Hypothalamus (tissue), 51 donors: ENCODE data around the gene OPCML.

ENCODE experiments used
- DNase-seq, 51 donors: peaks; one replicate each; lab custom pipeline; 2025; lab: John Stamatoyannopoulos, UW

OPCML gene

DNA sequence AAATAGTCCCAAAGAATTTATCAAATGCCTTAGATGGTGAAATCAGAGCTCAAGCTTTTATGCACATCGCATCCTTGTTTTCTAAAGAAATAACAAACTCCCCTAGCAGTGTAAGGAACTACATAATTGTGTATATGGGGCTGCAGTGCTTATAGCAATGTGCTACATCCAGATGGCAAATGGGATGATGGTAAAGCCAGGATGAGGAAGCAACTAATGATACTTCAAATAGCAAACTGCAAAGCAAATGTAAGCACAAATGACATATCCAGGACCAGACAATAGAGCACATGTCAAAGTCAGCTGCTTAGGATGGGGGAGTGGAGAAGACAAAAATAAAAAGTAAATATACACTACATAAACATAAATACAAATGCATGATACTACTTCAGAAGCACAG is 425.9 kb downstream of the OPCML start:
- DNase-seq: no peak

GRCh38 chr11:133104009-133104744 is 428.1 kb downstream of the OPCML start:
- no peak for DNase-seq

DNA sequence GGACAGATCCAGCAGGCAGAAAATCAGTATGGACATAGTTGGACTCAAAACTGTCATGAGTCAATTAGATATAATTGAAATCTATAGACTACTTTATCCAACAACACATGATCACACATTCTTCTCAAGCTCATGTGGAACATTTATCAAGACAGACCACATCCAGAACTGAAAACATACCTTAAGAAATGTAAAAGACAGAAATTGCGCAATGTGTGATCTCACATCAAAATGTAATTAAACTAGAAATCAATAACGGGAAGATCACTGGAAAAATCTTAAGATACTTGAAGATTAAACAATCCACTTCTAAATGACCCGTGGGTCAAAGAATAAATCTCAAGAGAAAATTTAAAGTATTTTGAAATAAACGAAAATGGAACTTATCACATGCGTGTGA is 435.3 kb downstream of the OPCML start:
- no peak for DNase-seq

DNA sequence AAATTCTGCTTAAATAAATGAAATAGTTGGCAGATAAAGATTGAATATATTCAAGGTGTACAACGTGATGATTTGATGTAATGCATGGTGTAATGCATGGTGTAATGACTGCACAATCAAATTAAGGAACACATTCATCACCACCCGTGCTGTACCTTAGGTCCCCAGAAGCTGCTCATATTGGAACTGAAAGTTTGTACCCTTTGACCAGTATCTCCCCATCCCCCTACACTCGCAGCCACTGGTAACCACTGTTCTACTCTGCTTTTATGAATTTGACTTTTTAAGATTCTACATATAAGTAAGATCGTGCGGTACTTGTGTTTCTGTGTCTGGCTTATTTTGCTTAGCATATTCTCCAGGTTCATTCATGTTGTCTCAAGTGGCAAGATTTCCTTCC is 445.8 kb downstream of the OPCML start:
- DNase-seq: no peak

GRCh38 chr11:133082841-133083488 is 449.3 kb downstream of the OPCML start:
- DNase-seq: peak in 48 of 51 donors; percentile 6 to 86 (median 50)

GRCh38 chr11:133082453-133082781 is 449.9 kb downstream of the OPCML start:
- DNase-seq: peak in 6 of 51 donors; percentile 5 to 40 (median 23)

GRCh38 chr11:133081730-133082452 is 450.4 kb downstream of the OPCML start:
- DNase-seq: no peak

- DNase-seq: no peak
These were observed 451.3 kb downstream of the OPCML start for GRCh38 chr11:133081020-133081419.

DNA sequence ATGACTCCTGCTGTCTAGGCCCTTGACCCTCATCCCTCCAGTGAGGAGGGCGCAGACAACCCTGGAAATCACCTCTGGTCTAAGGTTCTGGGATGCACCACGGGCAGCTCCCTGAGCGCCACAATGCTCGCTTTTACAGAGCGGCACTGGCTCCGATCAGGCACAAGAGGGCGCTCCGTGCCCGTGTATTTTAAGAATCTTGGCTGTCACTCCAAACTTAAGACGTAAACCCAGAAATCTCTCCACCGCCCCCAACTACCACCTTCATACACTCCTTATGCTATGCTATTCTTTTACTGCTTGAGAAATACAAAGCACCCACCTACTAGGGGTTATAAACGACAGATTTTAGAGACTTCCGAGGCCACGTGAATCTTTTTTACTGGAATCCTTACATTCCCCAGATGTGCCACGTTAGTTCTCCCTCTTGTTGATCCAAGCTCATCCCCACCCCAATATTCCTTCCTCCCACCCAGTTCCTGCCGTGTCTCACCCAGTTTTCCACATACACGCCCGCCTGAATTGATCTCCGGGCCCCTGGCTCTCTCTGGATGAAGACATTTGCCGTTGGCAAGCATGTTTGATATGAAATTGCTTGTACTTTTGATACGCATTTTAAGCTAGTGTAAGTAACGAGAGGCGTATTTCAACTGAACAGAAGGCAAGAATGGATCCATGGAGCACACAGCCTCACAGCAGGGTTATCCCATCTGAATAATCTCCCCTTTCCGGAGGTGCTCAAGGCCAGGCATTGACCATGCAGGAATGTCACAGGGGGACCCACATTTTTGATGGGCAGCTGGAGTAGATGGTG is 453.5 kb downstream of the OPCML start:
- DNase-seq: peak in 39 of 51 donors; percentile 5 to 75 (median 32)

DNA sequence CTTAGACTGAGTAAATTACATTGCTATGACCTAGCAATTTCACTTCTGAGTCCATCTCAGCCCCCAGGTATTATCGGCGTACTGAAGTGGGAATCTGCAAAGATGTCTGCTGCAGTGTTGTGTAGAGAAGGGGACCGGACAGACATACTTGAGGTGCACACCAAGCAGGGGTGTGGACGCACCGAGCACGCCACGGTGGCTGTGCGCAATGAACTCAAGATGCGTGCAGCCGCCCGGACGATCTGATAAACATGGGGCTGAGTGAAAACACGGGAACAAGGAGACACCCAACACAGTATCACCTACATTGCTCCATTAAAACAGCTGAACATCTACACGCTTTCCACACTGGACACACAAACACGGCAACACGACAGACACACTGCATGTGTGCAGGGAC is 454.3 kb downstream of the OPCML start:
- no peak for DNase-seq

DNA sequence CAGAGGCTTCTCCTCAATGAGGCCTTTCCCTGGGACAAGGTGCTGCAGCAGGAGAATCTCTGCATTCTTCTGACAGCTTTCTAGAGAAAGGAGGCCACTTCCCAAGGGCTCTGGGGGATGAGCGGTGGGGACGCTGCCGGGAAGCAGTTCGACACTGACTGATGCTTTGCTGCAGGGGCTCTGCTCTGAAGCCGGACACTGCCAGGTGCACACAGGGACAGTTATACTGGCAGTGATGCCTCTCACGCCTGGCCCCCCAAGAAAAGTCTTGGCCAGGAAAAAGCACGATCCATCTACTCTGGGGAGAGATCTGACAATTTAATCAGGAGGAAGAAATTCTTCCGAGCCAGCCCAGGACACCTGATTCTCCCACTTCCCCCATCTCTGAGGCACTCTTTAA is 456.9 kb downstream of the OPCML start:
- DNase-seq: no peak

- no peak for DNase-seq
These were observed 459.3 kb downstream of the OPCML start for GRCh38 chr11:133072858-133073582.

DNA sequence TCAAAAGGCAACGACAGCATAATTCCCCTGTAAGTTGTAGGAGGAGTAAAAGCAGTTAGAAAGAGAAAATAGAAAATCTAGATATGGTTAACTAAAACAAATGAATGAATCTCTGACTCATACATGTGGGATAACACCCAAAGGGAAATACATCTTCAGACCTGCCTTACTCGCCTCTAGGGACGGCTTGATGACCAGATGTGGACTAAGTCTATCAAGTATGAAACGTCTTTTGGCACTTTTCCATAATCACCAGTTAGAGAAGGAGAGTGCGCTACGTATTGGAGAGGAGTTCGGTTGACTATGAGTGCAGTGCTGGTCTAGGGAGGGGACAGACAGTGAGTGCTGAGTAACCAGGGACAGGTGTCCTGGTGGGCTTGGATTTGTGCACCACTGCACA is 459.9 kb downstream of the OPCML start:
- no peak for DNase-seq

GRCh38 chr11:133070791-133071190 is 461.5 kb downstream of the OPCML start:
- DNase-seq: no peak

- DNase-seq: no peak
These were observed 462.1 kb downstream of the OPCML start for GRCh38 chr11:133070021-133070713.

GRCh38 chr11:133065847-133066485 is 466.3 kb downstream of the OPCML start:
- DNase-seq: no peak

GRCh38 chr11:133064961-133065360 is 467.3 kb downstream of the OPCML start:
- DNase-seq: no peak

GRCh38 chr11:133064152-133064877 is 468.0 kb downstream of the OPCML start:
- DNase-seq: peak; percentile 12 to 91 (median 68)
